GM12874 (cell line): ENCODE data around the gene SMU1.

Source experiments
- TF ChIP-seq, protein P1 (sequence below): IDR thresholded peaks from 2 replicates; pipeline ENCODE4 v1.5.1; 2011; ENCODE audit warnings: low read depth, mild to moderate bottlenecking, control low read depth, low read length, moderate library complexity; ENCODE audit not compliant: insufficient read depth

SMU1 gene

DNA sequence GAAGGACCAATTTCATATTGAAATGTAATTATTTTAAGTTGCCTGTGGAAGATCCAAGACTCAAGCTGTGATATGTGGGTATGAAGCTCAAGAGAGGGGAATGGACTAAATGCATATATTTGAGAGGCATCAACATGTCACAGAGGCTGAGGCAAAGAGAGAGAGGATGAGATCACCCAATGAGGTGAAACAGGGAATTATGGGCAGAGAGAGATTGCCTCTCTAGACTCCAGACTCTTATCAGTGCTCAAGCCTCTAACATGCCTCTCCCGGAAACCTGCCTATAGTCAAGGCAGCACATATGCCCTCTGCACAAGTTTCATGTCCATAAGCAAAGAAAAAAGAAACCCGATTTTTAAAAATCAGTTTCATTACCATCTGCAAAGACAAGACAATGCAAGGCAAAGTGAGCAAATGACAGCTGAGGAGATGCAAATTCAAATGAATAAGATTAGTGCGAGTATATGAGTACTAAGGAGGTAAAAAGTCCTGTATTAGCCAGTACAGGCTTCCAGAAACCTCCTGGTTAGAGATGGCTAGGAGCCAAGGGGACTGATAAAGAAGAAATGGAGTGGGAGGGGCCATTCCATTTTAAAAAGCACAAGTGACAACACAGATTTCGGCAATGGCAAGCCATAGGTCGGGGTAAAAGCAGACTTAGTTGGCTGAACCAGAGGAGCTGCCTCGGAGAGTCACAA, 84.4 kb downstream of the SMU1 start:
- TF ChIP-seq, protein P1, sequence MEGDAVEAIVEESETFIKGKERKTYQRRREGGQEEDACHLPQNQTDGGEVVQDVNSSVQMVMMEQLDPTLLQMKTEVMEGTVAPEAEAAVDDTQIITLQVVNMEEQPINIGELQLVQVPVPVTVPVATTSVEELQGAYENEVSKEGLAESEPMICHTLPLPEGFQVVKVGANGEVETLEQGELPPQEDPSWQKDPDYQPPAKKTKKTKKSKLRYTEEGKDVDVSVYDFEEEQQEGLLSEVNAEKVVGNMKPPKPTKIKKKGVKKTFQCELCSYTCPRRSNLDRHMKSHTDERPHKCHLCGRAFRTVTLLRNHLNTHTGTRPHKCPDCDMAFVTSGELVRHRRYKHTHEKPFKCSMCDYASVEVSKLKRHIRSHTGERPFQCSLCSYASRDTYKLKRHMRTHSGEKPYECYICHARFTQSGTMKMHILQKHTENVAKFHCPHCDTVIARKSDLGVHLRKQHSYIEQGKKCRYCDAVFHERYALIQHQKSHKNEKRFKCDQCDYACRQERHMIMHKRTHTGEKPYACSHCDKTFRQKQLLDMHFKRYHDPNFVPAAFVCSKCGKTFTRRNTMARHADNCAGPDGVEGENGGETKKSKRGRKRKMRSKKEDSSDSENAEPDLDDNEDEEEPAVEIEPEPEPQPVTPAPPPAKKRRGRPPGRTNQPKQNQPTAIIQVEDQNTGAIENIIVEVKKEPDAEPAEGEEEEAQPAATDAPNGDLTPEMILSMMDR = no peak
